IPS-NIHi11 (cell line): ENCODE data around the gene FZD1.

Experiments used
- DNase-seq: peaks from one replicate; pipeline ENCODE4 v3.0.0; 2012; ENCODE audit warnings: mixed read lengths, low spot score

FZD1 gene

GRCh38 chr7:91264924-91265681 lies 870 bp downstream of the FZD1 start:
- peak; percentile 42 for DNase-seq

GRCh38 chr7:91265693-91266066 lies 1.4 kb downstream of the FZD1 start:
- no peak for DNase-seq

GRCh38 chr7:91266067-91266688 lies 1.9 kb downstream of the FZD1 start:
- peak; percentile 14 for DNase-seq

GRCh38 chr7:91266689-91267090 lies 2.5 kb downstream of the FZD1 start:
- no peak for DNase-seq

- peak; percentile 34 for DNase-seq
These were observed 3.1 kb downstream of the FZD1 start for GRCh38 chr7:91267171-91267955.

- DNase-seq: no peak
These were observed 6.1 kb downstream of the FZD1 start for GRCh38 chr7:91270372-91270771.

- no peak for DNase-seq
These were observed 12.7 kb downstream of the FZD1 start for GRCh38 chr7:91276909-91277308.

- no peak for DNase-seq
These were observed 16.0 kb downstream of the FZD1 start for GRCh38 chr7:91280185-91280584.

- no peak for DNase-seq
These were observed 16.4 kb downstream of the FZD1 start for GRCh38 chr7:91280604-91281003.

GRCh38 chr7:91285696-91286355 lies 21.6 kb downstream of the FZD1 start:
- DNase-seq: no peak

- DNase-seq: no peak
These were observed 22.2 kb downstream of the FZD1 start for GRCh38 chr7:91286432-91286831.

- no peak for DNase-seq
These were observed 23.3 kb downstream of the FZD1 start for GRCh38 chr7:91287371-91288084.

- peak; percentile 53 for DNase-seq
These were observed 24.1 kb downstream of the FZD1 start for GRCh38 chr7:91288208-91288824.

GRCh38 chr7:91289633-91290254 lies 25.5 kb downstream of the FZD1 start:
- DNase-seq: no peak

GRCh38 chr7:91291302-91291701 lies 27.1 kb downstream of the FZD1 start:
- DNase-seq: no peak

GRCh38 chr7:91291902-91292301 lies 27.7 kb downstream of the FZD1 start:
- no peak for DNase-seq

GRCh38 chr7:91292506-91292905 lies 28.3 kb downstream of the FZD1 start:
- no peak for DNase-seq

- no peak for DNase-seq
These were observed 28.9 kb downstream of the FZD1 start for GRCh38 chr7:91293136-91293535.

GRCh38 chr7:91293840-91294239 lies 29.6 kb downstream of the FZD1 start:
- DNase-seq: no peak

- DNase-seq: no peak
These were observed 30.5 kb downstream of the FZD1 start for GRCh38 chr7:91294639-91295220.

GRCh38 chr7:91295576-91295975 lies 31.3 kb downstream of the FZD1 start:
- DNase-seq: no peak
